Heart left ventricle (tissue), 13 donors: ENCODE data around the gene TAS2R1.

Experiments
- CTCF ChIP-seq, 12 donors: fragments of 200-600 bp; sonication (generic) in 4 of 12; IDR thresholded peaks; one replicate each; pipeline versions ENCODE4 v1.5.0 to v1.8.0; 2018 to 2022; ENCODE audit warnings: antibody characterized with exemption in 12 of 12, mild to moderate bottlenecking in 5 of 12
- POLR2A ChIP-seq, 2 donors: fragments of 450-650 bp; IDR thresholded peaks; one replicate each; pipeline ENCODE4 v1.6.1; 2017; ENCODE audit warnings: antibody characterized with exemption in 2 of 2, mild to moderate bottlenecking in 2 of 2, moderate library complexity in 2 of 2
- donor health status: ischemic (EF 13 %, LVEDD 7.1; RV severe dilation, severe dysfunction).
- donor health status: DM: no; HTN: yes; CAD: no.
- donor health status: DM: no; HTN: no; CAD: no.
- donor health status: ischemic (EF 25% LVEDD 6.9; RV normal size, moderate dysfunction).
- donor health status: ischemic (EF 25% LVEDD 5.7; RV mildly dilated, moderate dysfunction).
- donor health status: ischemic (EF 35%, LVEDD 5.7; RV mildly dilated, moderate dysfunction).
- donor health status: nonischemic (EF 11% LVEDD 7.7; RV severe dilation, severe dysfunction).
- donor health status: DM: yes; HTN: yes; CAD: no.
- donor health status: PGD.
- donor health status: ischemic (EF 29% LVEDD 5.4; RV normal size, mild dysfunction).
- donor health status: nonischemic (EF 23%, LVEDD 6.1; RV moderate dilation, normal function).

GRCh38 chr5:9582406-9582805 is 47.7 kb downstream of the TAS2R1 start:
- TF ChIP-seq CTCF (IDR thresholded peaks at IDR 0.05) (no peak), POLR2A (IDR thresholded peaks at IDR 0.05) (no peak)
